ENCODE measurements around the gene PIBF1. TPM values are rescaled to one million over a fixed set of nuclear protein-coding genes. Genes with fewer than 3 reads are reported as not detected.
"Not testable (repeated sequence)": the region's sequence is repeated elsewhere in the genome, so short reads cannot be mapped to it uniquely, and the experiment has no call there.

The PIBF1 gene
- total and polyA plus RNA-seq, 2 donors, result 26.0 to 31.1 TPM

DNA sequence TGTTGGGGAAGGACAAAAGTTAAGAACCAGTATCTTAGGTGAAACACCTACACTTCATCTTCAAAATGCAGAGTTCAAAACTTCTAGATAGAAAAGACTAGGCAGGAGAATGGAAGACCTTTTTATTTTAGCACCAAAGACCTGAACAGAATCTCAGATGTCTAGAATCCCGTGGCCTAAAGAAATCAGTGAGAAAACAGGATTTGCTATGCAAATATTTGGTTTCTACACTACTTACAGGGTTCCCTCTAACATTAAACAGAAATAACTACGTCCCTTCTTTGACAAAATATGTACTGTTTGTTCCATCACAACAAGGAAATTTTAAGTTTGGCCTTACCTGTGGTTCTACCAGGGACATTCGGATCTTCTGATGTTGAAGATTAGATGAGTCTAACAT, 21.7 kb upstream of the PIBF1 start:
- Histone ChIP-seq H3K4me3 (ENCODE audit: low read length in 2 of 2) (no peak overlapping the region), H3K27me3 (ENCODE audit: control insufficient read depth in 2 of 2, insufficient read depth in 1 of 2, low read length in 1 of 2) (no peaks in the 10 kb centered on the region), H3K36me3 (ENCODE audit: control insufficient read depth in 2 of 2, insufficient read depth in 2 of 2, low read length in 1 of 2) (peaks cover 38 to 81% of the 10 kb centered on the region in 2 donors), H3K27ac (ENCODE audit: low read depth in 1 of 2, low read length in 1 of 2) (no peak overlapping the region), H3K4me1 (ENCODE audit: control insufficient read depth in 2 of 2, insufficient read depth in 2 of 2, low read length in 2 of 2) (no peaks in the 10 kb centered on the region), H3K9me3 (ENCODE audit: control insufficient read depth in 2 of 2, insufficient read depth in 1 of 2, low read length in 1 of 2) (no peaks in the 10 kb centered on the region)
- 97% methylated on average over 3 of the region's 3 CpGs for WGBS
- DNase-seq (ENCODE audit: low read depth in 6 of 9, low spot score in 9 of 9), result no peak

DNA sequence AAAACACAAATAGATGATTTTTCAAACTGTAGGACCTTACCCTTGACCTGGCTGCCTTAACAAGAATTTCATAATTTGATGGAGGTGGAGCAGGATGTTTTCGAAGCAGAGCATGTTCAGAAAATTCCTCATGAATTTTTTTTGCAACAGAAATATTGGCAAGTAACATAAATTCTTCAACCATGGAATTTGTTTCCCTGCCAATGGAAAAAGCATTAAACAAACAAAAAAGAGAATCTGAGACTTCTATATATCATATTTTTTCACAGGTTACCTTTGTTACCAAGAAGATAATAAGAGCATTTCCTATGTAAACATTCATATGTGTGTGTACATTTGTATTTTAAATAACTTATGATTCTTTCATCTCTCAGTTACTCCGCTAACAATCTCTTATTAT, 18.5 kb upstream of the PIBF1 start:
- no peak overlapping the region for H3K4me3 ChIP-seq (ENCODE audit: low read length in 2 of 2)
- DNase-seq (ENCODE audit: low read depth in 6 of 9, low spot score in 9 of 9), result no peak
- H3K9me3 ChIP-seq (ENCODE audit: control insufficient read depth in 2 of 2, insufficient read depth in 1 of 2, low read length in 1 of 2), result no peaks in the 10 kb centered on the region
- H3K27me3 ChIP-seq (ENCODE audit: control insufficient read depth in 2 of 2, insufficient read depth in 1 of 2, low read length in 1 of 2), result no peaks in the 10 kb centered on the region
- no peak overlapping the region for H3K27ac ChIP-seq (ENCODE audit: low read depth in 1 of 2, low read length in 1 of 2)
- H3K36me3 ChIP-seq (ENCODE audit: control insufficient read depth in 2 of 2, insufficient read depth in 2 of 2, low read length in 1 of 2), result peaks cover 33 to 85% of the 10 kb centered on the region in 2 donors
- 96% methylated on average over 2 of the region's 2 CpGs for WGBS
- H3K4me1 ChIP-seq (ENCODE audit: control insufficient read depth in 2 of 2, insufficient read depth in 2 of 2, low read length in 2 of 2), result no peaks in the 10 kb centered on the region

DNA sequence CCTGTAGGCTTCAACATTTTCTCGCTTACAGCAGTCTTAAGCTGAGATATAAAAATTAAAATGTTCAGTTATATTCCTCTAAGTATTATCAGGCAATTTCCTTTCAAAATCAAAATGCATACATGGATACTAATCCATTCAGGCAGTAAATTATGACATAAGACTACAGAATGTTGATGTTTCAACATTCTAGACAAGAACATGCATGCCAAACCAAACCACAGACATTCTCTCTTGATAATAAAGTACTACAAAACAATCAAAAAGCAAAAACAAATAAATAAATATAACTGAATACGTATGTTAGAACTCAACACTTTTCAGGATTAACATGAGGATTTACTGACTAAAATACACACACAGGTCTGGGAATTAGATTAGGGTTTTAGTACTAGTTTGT, 7.9 kb upstream of the PIBF1 start:
- Histone ChIP-seq H3K27me3 (ENCODE audit: control insufficient read depth in 2 of 2, insufficient read depth in 1 of 2, low read length in 1 of 2) (no peaks in the 10 kb centered on the region), H3K9me3 (ENCODE audit: control insufficient read depth in 2 of 2, insufficient read depth in 1 of 2, low read length in 1 of 2) (no peaks in the 10 kb centered on the region), H3K36me3 (ENCODE audit: control insufficient read depth in 2 of 2, insufficient read depth in 2 of 2, low read length in 1 of 2) (peaks cover 24 to 80% of the 10 kb centered on the region in 2 donors), H3K27ac (ENCODE audit: low read depth in 1 of 2, low read length in 1 of 2) (no peak overlapping the region), H3K4me3 (ENCODE audit: low read length in 2 of 2) (no peak overlapping the region), H3K4me1 (ENCODE audit: control insufficient read depth in 2 of 2, insufficient read depth in 2 of 2, low read length in 2 of 2) (no peaks in the 10 kb centered on the region)
- 98% methylated on average over 2 of the region's 2 CpGs for WGBS
- no peak for DNase-seq (ENCODE audit: low read depth in 6 of 9, low spot score in 9 of 9)

DNA sequence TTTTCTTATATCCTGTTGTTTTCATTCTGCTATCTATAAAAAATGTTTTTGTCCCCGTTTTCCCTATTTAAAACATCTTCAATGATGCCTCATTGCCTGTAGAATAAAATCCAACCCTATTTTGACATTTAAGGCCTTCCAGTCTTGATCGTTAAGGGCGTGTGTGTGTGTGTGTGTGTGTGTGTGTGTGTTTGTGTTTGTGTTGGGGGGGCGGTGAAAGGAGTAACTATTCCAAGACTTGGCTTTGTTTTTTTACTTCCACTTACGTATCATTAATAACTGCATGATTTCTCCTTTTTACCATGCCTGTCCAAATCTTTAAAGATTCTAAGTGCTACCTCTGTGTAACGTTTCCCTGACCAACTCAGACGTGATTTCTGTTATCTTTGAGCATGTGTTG, 784 bp downstream of the PIBF1 start:
- H3K36me3 ChIP-seq (ENCODE audit: control insufficient read depth in 2 of 2, insufficient read depth in 2 of 2, low read length in 1 of 2), result peaks cover 3 to 20% of the 10 kb centered on the region in 2 donors

DNA sequence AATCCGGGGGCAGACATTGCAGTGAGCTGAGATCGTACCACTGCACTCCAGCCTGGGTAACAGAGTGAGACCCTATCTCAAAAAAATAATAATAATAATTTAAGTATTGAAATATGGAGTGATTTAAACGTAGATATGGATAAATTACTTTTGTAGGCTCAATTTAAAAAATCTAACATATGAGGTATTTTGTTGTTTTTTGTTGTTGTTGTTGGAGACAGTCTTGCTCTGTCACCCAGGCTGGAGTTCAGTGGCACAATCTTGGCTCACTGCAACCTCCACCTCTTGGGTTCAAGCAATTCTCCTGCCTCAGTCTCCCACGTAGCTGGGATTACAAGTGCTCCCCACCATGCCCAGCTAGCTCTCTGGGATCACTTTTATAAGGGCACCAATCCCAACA, 2.7 kb downstream of the PIBF1 start:
- not testable (repeated sequence) for DNase-seq (ENCODE audit: low read depth in 6 of 9, low spot score in 9 of 9); H3K4me1 ChIP-seq (ENCODE audit: control insufficient read depth in 2 of 2, insufficient read depth in 2 of 2, low read length in 2 of 2); H3K27ac ChIP-seq (ENCODE audit: low read depth in 1 of 2, low read length in 1 of 2); H3K4me3 ChIP-seq (ENCODE audit: low read length in 2 of 2); H3K27me3 ChIP-seq (ENCODE audit: control insufficient read depth in 2 of 2, insufficient read depth in 1 of 2, low read length in 1 of 2); H3K9me3 ChIP-seq (ENCODE audit: control insufficient read depth in 2 of 2, insufficient read depth in 1 of 2, low read length in 1 of 2)
- H3K36me3 ChIP-seq (ENCODE audit: control insufficient read depth in 2 of 2, insufficient read depth in 2 of 2, low read length in 1 of 2), result peaks cover 3 to 15% of the 10 kb centered on the region in 2 donors
- WGBS, result 99% methylated on average over 4 of the region's 4 CpGs

More for the DNA sequence above, 784 bp downstream of the PIBF1 start:
- Histone ChIP-seq H3K9me3 (ENCODE audit: control insufficient read depth in 2 of 2, insufficient read depth in 1 of 2, low read length in 1 of 2) (no peaks in the 10 kb centered on the region), H3K27ac (ENCODE audit: low read depth in 1 of 2, low read length in 1 of 2) (no peak overlapping the region), H3K27me3 (ENCODE audit: control insufficient read depth in 2 of 2, insufficient read depth in 1 of 2, low read length in 1 of 2) (no peaks in the 10 kb centered on the region), H3K4me3 (ENCODE audit: low read length in 2 of 2) (peak overlapping the region; percentile 67 to 85), H3K4me1 (ENCODE audit: control insufficient read depth in 2 of 2, insufficient read depth in 2 of 2, low read length in 2 of 2) (peaks cover 2 to 6% of the 10 kb centered on the region in 2 donors)
- DNase-seq (ENCODE audit: low read depth in 6 of 9, low spot score in 9 of 9), result peak in 2 of 9 donors; percentile 4 to 39
- 6% methylated on average over 7 of the region's 7 CpGs for WGBS

DNA sequence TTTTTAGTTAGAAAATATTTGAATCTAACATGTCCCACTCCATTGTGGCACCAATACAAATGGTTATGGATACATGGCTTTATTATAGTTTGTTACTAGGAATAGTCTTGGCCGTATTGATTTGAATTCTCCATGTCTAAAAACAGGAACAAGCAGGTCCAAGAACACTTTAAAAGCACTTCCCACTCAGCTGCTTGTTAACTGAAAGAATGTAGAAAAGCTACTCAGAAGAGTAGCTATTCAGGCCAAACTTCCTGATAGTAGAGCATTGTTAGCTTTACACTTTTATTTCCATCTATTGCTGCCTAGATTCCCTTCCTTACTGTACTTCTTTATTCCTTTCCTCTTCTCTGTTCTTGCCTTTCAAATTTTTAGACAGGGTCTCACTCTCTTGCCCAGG, 6.9 kb downstream of the PIBF1 start:
- Histone ChIP-seq H3K27me3 (ENCODE audit: control insufficient read depth in 2 of 2, insufficient read depth in 1 of 2, low read length in 1 of 2) (no peaks in the 10 kb centered on the region), H3K36me3 (ENCODE audit: control insufficient read depth in 2 of 2, insufficient read depth in 2 of 2, low read length in 1 of 2) (peaks cover 16 to 36% of the 10 kb centered on the region in 2 donors), H3K9me3 (ENCODE audit: control insufficient read depth in 2 of 2, insufficient read depth in 1 of 2, low read length in 1 of 2) (no peaks in the 10 kb centered on the region), H3K27ac (ENCODE audit: low read depth in 1 of 2, low read length in 1 of 2) (no peak overlapping the region), H3K4me1 (ENCODE audit: control insufficient read depth in 2 of 2, insufficient read depth in 2 of 2, low read length in 2 of 2) (no peaks in the 10 kb centered on the region), H3K4me3 (ENCODE audit: low read length in 2 of 2) (no peak overlapping the region)
- WGBS, result 88% methylated on average over 1 of the region's 1 CpG
- no peak for DNase-seq (ENCODE audit: low read depth in 6 of 9, low spot score in 9 of 9)

DNA sequence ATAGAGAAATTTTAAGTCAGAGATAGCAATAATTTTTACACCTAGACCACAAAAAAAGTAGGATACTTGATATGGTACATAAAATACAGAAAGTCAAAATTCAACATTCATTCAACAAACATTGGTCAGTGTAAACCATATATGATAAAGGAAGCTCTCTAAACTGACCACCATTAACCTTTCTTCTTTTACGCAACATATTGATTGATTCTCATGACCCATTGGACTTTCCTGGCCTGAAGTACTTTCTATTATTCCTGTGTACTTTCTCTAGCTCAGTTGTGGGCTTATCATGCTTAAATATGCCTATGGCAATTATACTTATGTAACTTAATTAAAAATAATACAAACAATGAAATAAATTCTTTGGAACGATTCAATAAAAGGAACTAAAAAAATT, 10.7 kb downstream of the PIBF1 start:
- H3K36me3 ChIP-seq (ENCODE audit: control insufficient read depth in 2 of 2, insufficient read depth in 2 of 2, low read length in 1 of 2), result peaks cover 19 to 54% of the 10 kb centered on the region in 2 donors
- no peak for DNase-seq (ENCODE audit: low read depth in 6 of 9, low spot score in 9 of 9)
- no peaks in the 10 kb centered on the region for H3K9me3 ChIP-seq (ENCODE audit: control insufficient read depth in 2 of 2, insufficient read depth in 1 of 2, low read length in 1 of 2)
- no peak overlapping the region for H3K4me3 ChIP-seq (ENCODE audit: low read length in 2 of 2)
- no peaks in the 10 kb centered on the region for H3K4me1 ChIP-seq (ENCODE audit: control insufficient read depth in 2 of 2, insufficient read depth in 2 of 2, low read length in 2 of 2)
- H3K27me3 ChIP-seq (ENCODE audit: control insufficient read depth in 2 of 2, insufficient read depth in 1 of 2, low read length in 1 of 2), result no peaks in the 10 kb centered on the region
- no peak overlapping the region for H3K27ac ChIP-seq (ENCODE audit: low read depth in 1 of 2, low read length in 1 of 2)
- WGBS, result 96% methylated on average over 2 of the region's 2 CpGs

DNA sequence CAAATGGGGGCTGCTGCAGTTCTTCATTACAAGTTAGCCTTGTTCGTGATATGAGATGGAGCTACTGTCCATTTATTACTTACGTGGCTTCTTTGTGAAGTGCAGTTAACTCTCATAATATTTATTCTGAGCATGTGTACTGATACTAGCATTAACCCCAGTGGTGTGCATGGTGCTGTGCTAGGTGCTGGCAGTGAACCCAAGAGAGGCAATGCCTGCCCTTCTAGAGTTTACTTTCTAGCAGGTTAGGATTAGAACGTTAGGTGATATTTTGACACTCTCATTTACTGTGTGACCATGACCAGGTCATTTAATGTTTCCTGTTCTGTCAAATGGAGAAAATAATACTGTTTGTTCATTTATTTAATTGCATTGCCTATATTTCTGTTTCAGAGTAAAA, 16.9 kb downstream of the PIBF1 start:
- DNase-seq (ENCODE audit: low read depth in 6 of 9, low spot score in 9 of 9), result no peak
- no peaks in the 10 kb centered on the region for H3K4me1 ChIP-seq (ENCODE audit: control insufficient read depth in 2 of 2, insufficient read depth in 2 of 2, low read length in 2 of 2)

DNA sequence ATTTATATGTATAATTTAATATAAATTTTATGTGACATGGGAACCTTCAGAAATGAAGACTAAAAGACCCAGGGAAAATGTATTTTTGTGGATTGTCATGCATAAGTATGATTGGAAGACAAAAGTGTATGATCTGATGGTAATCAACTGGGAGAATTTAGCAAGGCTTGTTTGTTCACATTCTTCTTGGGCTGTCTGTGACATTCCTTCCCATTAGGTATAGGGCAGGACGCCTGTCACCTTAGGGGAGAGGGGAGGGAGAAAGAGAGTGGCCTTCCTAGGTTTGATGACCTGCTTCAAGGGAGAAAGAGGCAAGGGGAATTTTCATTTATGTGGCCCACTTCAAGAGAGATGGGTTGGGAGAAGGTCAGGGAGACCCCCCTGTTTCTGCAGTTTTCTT, 22.4 kb downstream of the PIBF1 start:
- Histone ChIP-seq H3K27me3 (ENCODE audit: control insufficient read depth in 2 of 2, insufficient read depth in 1 of 2, low read length in 1 of 2) (no peaks in the 10 kb centered on the region), H3K27ac (ENCODE audit: low read depth in 1 of 2, low read length in 1 of 2) (no peak overlapping the region), H3K4me1 (ENCODE audit: control insufficient read depth in 2 of 2, insufficient read depth in 2 of 2, low read length in 2 of 2) (no peaks in the 10 kb centered on the region), H3K9me3 (ENCODE audit: control insufficient read depth in 2 of 2, insufficient read depth in 1 of 2, low read length in 1 of 2) (no peaks in the 10 kb centered on the region), H3K36me3 (ENCODE audit: control insufficient read depth in 2 of 2, insufficient read depth in 2 of 2, low read length in 1 of 2) (peaks cover 0 to 19% of the 10 kb centered on the region in 2 donors), H3K4me3 (ENCODE audit: low read length in 2 of 2) (no peak overlapping the region)
- DNase-seq (ENCODE audit: low read depth in 6 of 9, low spot score in 9 of 9), result no peak
- WGBS, result 97% methylated on average over 1 of the region's 1 CpG

More for the DNA sequence above, 16.9 kb downstream of the PIBF1 start:
- 66% methylated on average over 3 of the region's 3 CpGs for WGBS
- Histone ChIP-seq H3K27me3 (ENCODE audit: control insufficient read depth in 2 of 2, insufficient read depth in 1 of 2, low read length in 1 of 2) (no peaks in the 10 kb centered on the region), H3K36me3 (ENCODE audit: control insufficient read depth in 2 of 2, insufficient read depth in 2 of 2, low read length in 1 of 2) (peaks cover 6 to 54% of the 10 kb centered on the region in 2 donors), H3K27ac (ENCODE audit: low read depth in 1 of 2, low read length in 1 of 2) (no peak overlapping the region), H3K4me3 (ENCODE audit: low read length in 2 of 2) (no peak overlapping the region), H3K9me3 (ENCODE audit: control insufficient read depth in 2 of 2, insufficient read depth in 1 of 2, low read length in 1 of 2) (no peaks in the 10 kb centered on the region)

Measured in thymus (tissue), 11 donors.